Keratinocyte (primary cell): ENCODE data around the gene FAAP20.

Source experiments
- EZH2 ChIP-seq: IDR thresholded peaks from one replicate; pipeline ENCODE4 v1.6.1; 2012; ENCODE audit warnings: inconsistent platforms, mild to moderate bottlenecking, low read length, moderate library complexity
- TF ChIP-seq, protein P1 (sequence below), 3 experiments: IDR thresholded peaks in 1 of 3; conservative IDR thresholded peaks in 1 of 3; optimal IDR thresholded peaks in 1 of 3; 2 replicates in 2 of 3; 3 replicates in 1 of 3; pipeline versions ENCODE3 to v1.5.1; 2011; ENCODE audit warnings: low read length in 3 of 3, mild to moderate bottlenecking in 3 of 3, moderate library complexity in 2 of 3, control low read depth in 1 of 3, inconsistent platforms in 1 of 3; ENCODE audit not compliant: insufficient read depth in 2 of 3; ENCODE audit errors: extremely low read depth in 1 of 3

DNA sequence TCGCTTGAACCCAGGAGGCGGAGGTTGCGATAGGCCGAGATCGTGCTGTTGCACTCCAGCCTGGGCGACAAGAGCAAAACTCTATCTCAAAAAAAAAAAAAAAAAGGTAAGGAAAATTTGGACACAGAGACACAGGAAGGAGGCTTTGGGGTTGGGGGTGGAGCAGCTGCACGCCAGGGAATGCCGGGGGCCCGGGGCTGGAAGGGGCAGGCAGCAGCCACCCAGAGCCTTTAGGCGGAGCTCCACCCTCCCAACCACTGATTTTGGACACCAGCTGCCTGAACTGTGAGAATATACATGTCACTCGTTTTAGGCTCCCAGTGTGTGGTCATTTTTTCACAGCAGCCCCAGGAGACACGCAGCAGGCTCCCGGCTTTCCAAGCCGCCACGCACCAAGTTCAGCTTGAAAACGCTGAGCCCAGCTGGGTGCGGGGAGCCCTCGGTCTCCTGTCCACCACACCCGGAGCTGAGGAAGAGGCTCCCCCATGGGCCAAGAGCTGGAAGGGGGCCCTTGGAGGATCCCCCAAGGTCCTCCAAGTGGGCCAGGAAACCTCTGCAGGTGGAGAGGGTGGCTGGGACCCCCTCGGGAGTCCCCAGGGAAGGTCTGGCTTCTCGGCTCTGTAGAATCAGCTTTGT lies 5.9 kb upstream of the FAAP20 start:
- TF ChIP-seq, protein P1, sequence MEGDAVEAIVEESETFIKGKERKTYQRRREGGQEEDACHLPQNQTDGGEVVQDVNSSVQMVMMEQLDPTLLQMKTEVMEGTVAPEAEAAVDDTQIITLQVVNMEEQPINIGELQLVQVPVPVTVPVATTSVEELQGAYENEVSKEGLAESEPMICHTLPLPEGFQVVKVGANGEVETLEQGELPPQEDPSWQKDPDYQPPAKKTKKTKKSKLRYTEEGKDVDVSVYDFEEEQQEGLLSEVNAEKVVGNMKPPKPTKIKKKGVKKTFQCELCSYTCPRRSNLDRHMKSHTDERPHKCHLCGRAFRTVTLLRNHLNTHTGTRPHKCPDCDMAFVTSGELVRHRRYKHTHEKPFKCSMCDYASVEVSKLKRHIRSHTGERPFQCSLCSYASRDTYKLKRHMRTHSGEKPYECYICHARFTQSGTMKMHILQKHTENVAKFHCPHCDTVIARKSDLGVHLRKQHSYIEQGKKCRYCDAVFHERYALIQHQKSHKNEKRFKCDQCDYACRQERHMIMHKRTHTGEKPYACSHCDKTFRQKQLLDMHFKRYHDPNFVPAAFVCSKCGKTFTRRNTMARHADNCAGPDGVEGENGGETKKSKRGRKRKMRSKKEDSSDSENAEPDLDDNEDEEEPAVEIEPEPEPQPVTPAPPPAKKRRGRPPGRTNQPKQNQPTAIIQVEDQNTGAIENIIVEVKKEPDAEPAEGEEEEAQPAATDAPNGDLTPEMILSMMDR (optimal IDR thresholded peaks at IDR 0.05 in 1 of 3, IDR thresholded peaks at IDR 0.05 in 1 of 3, conservative IDR thresholded peaks at IDR 0.05 in 1 of 3; ENCODE audit: extremely low read depth in 1 of 3, insufficient read depth in 2 of 3, low read length in 3 of 3) = no peak
- TF ChIP-seq EZH2 = no peak
